ENCODE results near the gene C1orf167.

C1orf167 gene

GRCh38 chr1:11767922-11768704, 6.1 kb downstream of the C1orf167 start:
- no peaks in the 10 kb centered on the region for H3K36me3 Mint-ChIP-seq (ENCODE audit: low read depth)
- H3K27ac Mint-ChIP-seq = no peak overlapping the region
- ATAC-seq (peak; percentile 20), DNase-seq (no peak)
- no peaks in the 10 kb centered on the region for H3K4me1 Mint-ChIP-seq
- H3K9me3 Mint-ChIP-seq = no peaks in the 10 kb centered on the region
- H3K4me3 Mint-ChIP-seq = no peak overlapping the region
- peaks cover 6% of the 10 kb centered on the region for H3K27me3 Mint-ChIP-seq

DNA sequence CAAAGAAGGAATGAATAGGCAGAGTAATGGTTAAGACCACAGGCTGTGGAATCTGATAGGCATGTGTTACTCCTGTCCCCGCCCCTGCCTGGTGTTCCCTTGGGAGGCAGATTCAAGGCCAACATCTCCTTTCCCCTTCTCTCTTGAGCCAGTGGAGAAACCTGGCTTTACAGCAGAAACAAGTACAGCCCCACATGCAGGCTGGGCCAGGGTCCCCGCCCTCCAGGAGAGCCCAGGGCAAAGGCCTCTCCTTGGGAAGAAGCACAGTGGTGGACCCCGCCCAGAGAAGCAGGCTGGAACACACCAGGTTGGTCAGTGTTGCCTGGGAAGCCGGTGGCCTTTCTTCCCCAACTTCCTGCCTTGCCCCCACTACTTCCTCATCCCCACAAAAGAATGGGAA, 6.8 kb downstream of the C1orf167 start:
- Mint-ChIP-seq H3K36me3 (ENCODE audit: low read depth) (no peaks in the 10 kb centered on the region), H3K4me1 (no peaks in the 10 kb centered on the region), H3K9me3 (no peaks in the 10 kb centered on the region), H3K4me3 (no peak overlapping the region), H3K27ac (no peak overlapping the region), H3K27me3 (peaks cover under 1% of the 10 kb centered on the region)
- no peak for DNase-seq
- no peak for ATAC-seq

- Mint-ChIP-seq H3K4me3 (no peak overlapping the region), H3K27ac (no peak overlapping the region), H3K27me3 (no peaks in the 10 kb centered on the region), H3K4me1 (no peaks in the 10 kb centered on the region), H3K36me3 (ENCODE audit: low read depth) (no peaks in the 10 kb centered on the region), H3K9me3 (no peaks in the 10 kb centered on the region)
- DNase-seq (no peak), ATAC-seq (no peak)
Measured at GRCh38 chr1:11769274-11769673, 7.3 kb downstream of the C1orf167 start.

- no peaks in the 10 kb centered on the region for H3K9me3 Mint-ChIP-seq
- no peaks in the 10 kb centered on the region for H3K36me3 Mint-ChIP-seq (ENCODE audit: low read depth)
- no peak overlapping the region for H3K4me3 Mint-ChIP-seq
- no peak overlapping the region for H3K27ac Mint-ChIP-seq
- DNase-seq = no peak
- no peak for ATAC-seq
- no peaks in the 10 kb centered on the region for H3K27me3 Mint-ChIP-seq
- H3K4me1 Mint-ChIP-seq = no peaks in the 10 kb centered on the region
Measured at GRCh38 chr1:11770011-11770410, 8.0 kb downstream of the C1orf167 start.

DNA sequence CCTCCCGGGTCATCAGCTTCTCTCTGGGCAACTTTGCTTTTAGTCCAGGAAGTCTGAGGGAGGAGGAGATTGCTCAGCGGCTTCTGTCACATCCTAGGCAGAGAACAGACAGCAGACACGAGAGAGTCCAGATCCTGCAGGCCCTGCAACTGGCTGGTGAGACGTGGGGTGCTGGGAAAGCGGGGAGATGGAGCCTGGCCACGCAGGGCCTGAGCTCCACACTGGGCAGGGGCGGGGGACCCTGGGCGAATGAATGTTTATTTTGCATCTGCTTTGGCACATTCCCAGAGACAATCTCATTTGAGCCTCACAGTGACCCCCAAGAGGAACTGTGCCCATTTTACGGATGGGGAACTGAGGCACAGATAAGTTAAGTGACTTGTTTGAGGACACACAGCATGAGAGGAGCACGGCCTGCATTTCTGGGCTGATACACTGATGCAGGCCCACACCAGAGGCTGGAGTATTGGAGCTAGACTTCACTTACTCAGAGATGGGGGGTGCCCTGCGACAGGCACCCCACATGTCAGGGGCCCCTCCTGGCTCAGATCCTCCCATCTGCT, 9.6 kb downstream of the C1orf167 start:
- Mint-ChIP-seq H3K4me3 (no peak overlapping the region), H3K9me3 (no peaks in the 10 kb centered on the region), H3K4me1 (no peaks in the 10 kb centered on the region), H3K36me3 (ENCODE audit: low read depth) (no peaks in the 10 kb centered on the region), H3K27me3 (peaks cover 2% of the 10 kb centered on the region), H3K27ac (no peak overlapping the region)
- ATAC-seq = no peak
- DNase-seq = no peak

DNA sequence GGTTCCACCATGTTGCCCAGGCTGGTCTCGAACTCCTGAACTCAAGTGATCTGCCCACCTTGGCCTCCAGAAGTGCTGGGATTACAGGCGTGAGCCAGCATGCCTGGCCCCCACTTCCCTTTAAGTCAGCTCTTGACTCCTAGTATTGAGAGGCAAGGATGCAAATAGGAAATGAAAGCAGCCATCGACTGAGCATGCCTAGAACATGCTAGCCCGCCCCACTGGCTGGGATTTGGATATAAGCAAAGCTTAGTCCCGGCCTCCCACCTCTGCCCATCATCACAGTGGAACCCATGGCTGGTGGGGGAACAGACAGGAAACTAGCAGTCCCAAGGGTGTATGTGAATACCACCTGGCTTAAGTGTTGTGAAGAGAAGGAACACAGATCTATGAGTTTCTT, 10.5 kb downstream of the C1orf167 start:
- no peaks in the 10 kb centered on the region for H3K4me1 Mint-ChIP-seq
- no peak for ATAC-seq
- no peaks in the 10 kb centered on the region for H3K36me3 Mint-ChIP-seq (ENCODE audit: low read depth)
- no peak overlapping the region for H3K4me3 Mint-ChIP-seq
- H3K9me3 Mint-ChIP-seq = no peaks in the 10 kb centered on the region
- H3K27ac Mint-ChIP-seq = no peak overlapping the region
- peaks cover 2% of the 10 kb centered on the region for H3K27me3 Mint-ChIP-seq
- no peak for DNase-seq

- no peak for ATAC-seq
- Mint-ChIP-seq H3K4me1 (no peaks in the 10 kb centered on the region), H3K9me3 (no peaks in the 10 kb centered on the region), H3K27me3 (peaks cover 2% of the 10 kb centered on the region), H3K4me3 (no peak overlapping the region), H3K27ac (no peak overlapping the region), H3K36me3 (ENCODE audit: low read depth) (no peaks in the 10 kb centered on the region)
- DNase-seq = no peak
Measured at GRCh38 chr1:11774753-11775152, 12.8 kb downstream of the C1orf167 start.

DNA sequence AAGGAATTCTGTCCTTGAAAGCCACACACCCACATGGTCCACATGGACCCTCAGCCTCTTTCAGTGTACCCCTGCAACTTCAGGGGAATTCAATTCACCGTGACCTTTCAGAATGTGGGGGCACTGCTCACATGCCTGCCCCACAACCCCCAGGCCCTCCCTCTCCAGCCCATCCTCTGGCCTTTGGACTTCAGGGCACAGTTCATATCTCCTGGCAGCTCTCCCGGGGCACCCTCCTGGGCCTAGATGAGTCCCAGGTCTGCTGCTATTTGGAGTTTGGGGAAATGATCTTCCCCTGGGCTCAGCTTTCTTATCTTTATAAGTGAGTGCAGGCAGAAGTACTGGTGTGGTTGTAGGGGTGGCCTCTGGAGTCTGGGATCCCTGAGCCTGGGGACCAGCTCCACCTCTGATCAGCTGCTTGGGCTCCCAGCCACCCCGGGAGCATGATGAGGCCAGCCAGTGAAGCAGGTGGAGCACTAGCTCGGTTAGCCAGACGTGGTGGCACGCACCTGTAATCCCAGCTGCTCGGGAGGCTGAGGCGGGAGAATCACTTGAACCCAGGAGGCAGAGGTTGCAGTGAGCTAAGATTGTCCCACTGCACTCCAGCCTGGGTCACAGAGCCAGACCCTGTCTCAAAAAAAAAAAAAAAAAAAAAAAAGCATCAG, 15.8 kb downstream of the C1orf167 start:
- Mint-ChIP-seq H3K4me1 (no peaks in the 10 kb centered on the region), H3K36me3 (ENCODE audit: low read depth) (no peaks in the 10 kb centered on the region), H3K9me3 (no peaks in the 10 kb centered on the region), H3K27ac (no peak overlapping the region), H3K4me3 (no peak overlapping the region), H3K27me3 (peaks cover 2% of the 10 kb centered on the region)
- ATAC-seq (no peak), DNase-seq (no peak)

- Mint-ChIP-seq H3K4me3 (no peak overlapping the region), H3K9me3 (no peaks in the 10 kb centered on the region), H3K36me3 (ENCODE audit: low read depth) (no peaks in the 10 kb centered on the region), H3K27ac (no peak overlapping the region), H3K4me1 (no peaks in the 10 kb centered on the region), H3K27me3 (peaks cover 2% of the 10 kb centered on the region)
- DNase-seq (no peak), ATAC-seq (no peak)
Measured at GRCh38 chr1:11778336-11778735, 16.3 kb downstream of the C1orf167 start.

DNA sequence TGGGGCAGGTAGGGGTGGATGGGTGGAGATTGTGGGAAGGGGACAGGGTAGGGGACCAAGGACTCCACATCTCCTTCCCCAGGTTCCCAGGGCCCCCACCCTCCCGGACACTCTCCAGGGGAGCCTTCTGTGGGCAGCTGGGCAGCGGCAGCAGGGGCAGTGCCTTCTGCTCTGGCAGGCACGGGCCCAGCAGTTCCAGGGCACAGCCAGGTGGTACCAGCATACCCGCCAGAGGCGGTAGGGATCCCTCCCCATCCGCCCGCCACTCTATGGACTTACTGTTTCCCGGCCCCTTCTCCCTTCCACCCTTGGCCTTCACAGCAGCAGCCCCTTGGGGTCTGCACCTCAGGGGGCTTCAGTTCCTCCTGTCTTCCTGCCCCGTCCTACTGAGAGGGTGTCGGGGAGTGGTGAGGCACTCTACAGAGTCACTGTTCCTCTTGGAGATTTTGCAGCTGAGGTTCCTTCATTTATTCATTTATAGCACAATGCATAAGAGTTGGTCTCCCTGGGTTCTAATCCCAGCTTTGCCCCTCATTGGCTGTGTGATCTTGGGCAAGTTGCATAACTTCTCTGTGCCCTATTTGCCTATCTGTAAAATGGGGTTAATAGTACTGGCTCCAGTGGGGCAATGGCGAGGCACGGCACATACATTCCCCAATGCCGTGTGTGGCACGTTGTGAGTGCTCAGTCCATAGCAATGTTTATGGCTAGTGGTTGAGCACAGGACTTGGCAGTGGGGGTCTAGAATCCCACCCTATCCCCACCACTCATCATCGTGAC, 17.0 kb downstream of the C1orf167 start:
- Mint-ChIP-seq H3K36me3 (ENCODE audit: low read depth) (no peaks in the 10 kb centered on the region), H3K27me3 (peaks cover 2% of the 10 kb centered on the region), H3K4me1 (no peaks in the 10 kb centered on the region), H3K9me3 (no peaks in the 10 kb centered on the region), H3K27ac (no peak overlapping the region), H3K4me3 (no peak overlapping the region)
- DNase-seq (no peak), ATAC-seq (no peak)

DNA sequence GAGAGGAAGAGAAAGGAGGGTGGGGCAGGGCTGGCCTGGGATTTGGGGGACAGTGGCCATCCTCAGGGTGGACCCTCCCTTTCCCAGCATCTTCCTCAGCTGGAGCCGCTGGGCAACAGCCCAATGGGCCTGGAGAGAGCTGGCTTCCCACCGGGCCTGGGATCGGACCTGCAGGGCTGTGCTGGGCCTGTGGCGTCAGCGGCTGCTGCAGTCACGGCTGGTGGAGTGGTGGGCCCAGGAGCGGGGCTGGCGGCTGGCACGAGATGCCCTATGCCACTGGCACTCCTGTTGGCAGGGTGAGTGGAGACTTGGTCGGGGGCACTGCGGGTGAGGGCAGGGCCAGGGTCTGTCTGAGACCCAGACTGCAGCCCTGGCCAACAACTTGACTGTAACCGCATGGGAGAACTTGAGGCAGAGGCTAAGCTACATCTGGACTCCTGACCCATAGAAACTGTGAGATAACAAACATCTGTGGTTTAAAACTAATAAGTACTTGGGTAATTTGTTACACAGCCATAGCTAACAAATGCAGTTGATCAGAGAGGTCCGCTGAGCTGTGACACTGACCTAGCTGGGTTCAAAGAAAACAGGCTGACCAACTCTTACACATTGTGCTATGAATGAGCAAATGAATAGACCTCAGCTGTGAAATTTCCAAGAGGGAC, 17.9 kb downstream of the C1orf167 start:
- DNase-seq = no peak
- H3K27me3 Mint-ChIP-seq = peaks cover 2% of the 10 kb centered on the region
- no peak overlapping the region for H3K27ac Mint-ChIP-seq
- H3K36me3 Mint-ChIP-seq (ENCODE audit: low read depth) = no peaks in the 10 kb centered on the region
- no peaks in the 10 kb centered on the region for H3K9me3 Mint-ChIP-seq
- H3K4me1 Mint-ChIP-seq = no peaks in the 10 kb centered on the region
- no peak overlapping the region for H3K4me3 Mint-ChIP-seq
- ATAC-seq = no peak

DNA sequence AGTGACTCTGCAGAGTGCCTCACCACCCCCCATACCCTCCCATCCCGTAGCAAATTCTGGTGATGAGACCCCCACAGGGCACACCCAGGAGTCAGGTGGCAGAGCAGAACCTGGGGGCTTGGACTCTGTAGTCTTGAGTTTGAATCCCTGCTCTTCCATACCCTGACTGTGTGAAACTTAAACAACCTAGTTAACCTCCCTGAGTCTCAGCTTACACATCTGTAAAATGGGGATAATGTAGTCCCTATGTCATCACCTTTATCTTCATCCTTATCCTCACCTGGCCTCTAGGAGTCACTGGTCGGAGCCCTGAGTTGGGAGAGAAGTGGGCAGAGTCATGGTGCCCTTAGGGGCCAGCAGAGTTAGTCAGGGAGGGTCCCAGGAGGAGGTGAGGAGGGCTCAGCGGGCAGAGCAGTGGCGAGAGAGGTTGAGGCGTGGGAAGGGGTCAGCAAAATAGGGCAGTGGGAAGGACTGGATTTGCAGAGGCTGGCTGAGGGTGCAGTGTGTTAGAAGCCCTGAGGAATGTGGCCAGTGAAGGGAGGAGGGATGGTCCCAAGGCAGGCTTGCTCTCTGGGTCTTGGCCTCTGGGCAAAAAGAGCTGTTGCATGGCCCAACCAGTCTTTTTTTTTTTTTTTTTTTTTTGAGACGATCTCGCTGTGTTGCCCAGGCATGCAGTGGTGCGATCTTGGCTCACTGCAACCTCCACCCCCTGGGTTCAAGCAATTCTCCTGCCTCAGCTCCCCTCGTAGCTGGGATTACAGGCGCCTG, 18.6 kb downstream of the C1orf167 start:
- Mint-ChIP-seq H3K4me3 (no peak overlapping the region), H3K27me3 (peaks cover 2% of the 10 kb centered on the region), H3K9me3 (no peaks in the 10 kb centered on the region), H3K36me3 (ENCODE audit: low read depth) (no peaks in the 10 kb centered on the region), H3K27ac (no peak overlapping the region), H3K4me1 (peaks cover 3% of the 10 kb centered on the region)
- DNase-seq = no peak
- ATAC-seq = no peak

- no peaks in the 10 kb centered on the region for H3K36me3 Mint-ChIP-seq (ENCODE audit: low read depth)
- H3K27me3 Mint-ChIP-seq = no peaks in the 10 kb centered on the region
- H3K4me1 Mint-ChIP-seq = peaks cover 3% of the 10 kb centered on the region
- H3K27ac Mint-ChIP-seq = no peak overlapping the region
- H3K4me3 Mint-ChIP-seq = no peak overlapping the region
- ATAC-seq = no peak
- no peaks in the 10 kb centered on the region for H3K9me3 Mint-ChIP-seq
- no peak for DNase-seq
Measured at GRCh38 chr1:11781297-11781696, 19.3 kb downstream of the C1orf167 start.

Measured in activated naive CD8-positive, alpha-beta T cell treated with anti-CD3 and anti-CD28 coated beads, Interleukin-2, amount 50 U/mL, for 24 hours (primary cell).